Ovary (tissue), 3 donors: ENCODE data around the gene PHF21B.

Source experiments
- CTCF ChIP-seq, 3 donors: fragments of 450-650 bp in 2 of 3; fragments of 200-600 bp in 1 of 3; IDR thresholded peaks; one replicate each; pipeline versions ENCODE4 v1.5.1 to v1.8.0; 2016 to 2022; ENCODE audit warnings: antibody characterized with exemption in 3 of 3, mild to moderate bottlenecking in 1 of 3
- POLR2A ChIP-seq: fragments of 450-650 bp; IDR thresholded peaks from one replicate; pipeline ENCODE4 v1.6.1; 2017; ENCODE audit warnings: antibody characterized with exemption, mild to moderate bottlenecking, moderate library complexity
- donor health status: DM: no; HTN: no; CAD: no.

- TF ChIP-seq CTCF (IDR thresholded peaks at IDR 0.05) = no peak
- TF ChIP-seq POLR2A = no peak
These were observed 55.7 kb downstream of the PHF21B start for GRCh38 chr22:44954149-44954548.
